ENCODE data around the gene XPOT. TPM values are rescaled to one million over a fixed set of nuclear protein-coding genes. Genes with fewer than 3 reads are reported as not detected.

XPOT gene
- total RNA-seq, 1 experiment from 2014 or later, result 155 TPM

GRCh38 chr12:64385019-64385418, 19.2 kb upstream of the XPOT start:
- no peaks in the 10 kb centered on the region for H3K9me3 ChIP-seq (ENCODE audit: control insufficient read depth, insufficient read depth, low read depth, low read length)
- no TSS peak for BruUV-seq (replicated peaks)
- ATAC-seq, result no peak
- no peaks in the 10 kb centered on the region for H3K27me3 ChIP-seq (ENCODE audit: control insufficient read depth, insufficient read depth, low read length)
- H3K27ac ChIP-seq (ENCODE audit: low read length), result no peak overlapping the region
- no peak overlapping the region for H3K4me3 ChIP-seq (ENCODE audit: low read depth in 2 of 2, low read length in 2 of 2)
- intact Hi-C loops (cut with micrococcal nuclease; ENCODE audit: unreplicated experiment), result no loop called here
- ChIA-PET CTCF (no interaction called here), POLR2A (interaction anchor here (0.5 kb wide), 1 partner anchor 8 kb away, joined by 18 read pairs; no protein-coding TSS in a partner anchor)
- H3K36me3 ChIP-seq (ENCODE audit: control insufficient read depth, insufficient read depth, low read length), result no peaks in the 10 kb centered on the region
- in situ Hi-C loops (cut with HindIII; ENCODE audit: low pct_unique_long_range_greater_than_20kb, low sequenced_read_pairs), result no loop called here
- no peak for DNase-seq (ENCODE audit: low read depth, low spot score)
- peaks cover 3% of the 10 kb centered on the region; the same call in 1 of the 2 replicates for H3K4me1 ChIP-seq (ENCODE audit: control insufficient read depth, insufficient read depth, low read length)
- no peak for TF ChIP-seq CTCF (IDR thresholded peaks at IDR 0.05)
- no peak for TF ChIP-seq SIN3A (IDR thresholded peaks at IDR 0.05; ENCODE audit: borderline replicate concordance, insufficient read depth, low read depth, low read length)
- no peak for TF ChIP-seq TCF7L2 (IDR thresholded peaks at IDR 0.05; ENCODE audit: low read depth, low read length)
- TF ChIP-seq POLR2AphosphoS5 (IDR thresholded peaks at IDR 0.05; ENCODE audit: low read depth, low read length), result no peak
- TF ChIP-seq, protein P1, sequence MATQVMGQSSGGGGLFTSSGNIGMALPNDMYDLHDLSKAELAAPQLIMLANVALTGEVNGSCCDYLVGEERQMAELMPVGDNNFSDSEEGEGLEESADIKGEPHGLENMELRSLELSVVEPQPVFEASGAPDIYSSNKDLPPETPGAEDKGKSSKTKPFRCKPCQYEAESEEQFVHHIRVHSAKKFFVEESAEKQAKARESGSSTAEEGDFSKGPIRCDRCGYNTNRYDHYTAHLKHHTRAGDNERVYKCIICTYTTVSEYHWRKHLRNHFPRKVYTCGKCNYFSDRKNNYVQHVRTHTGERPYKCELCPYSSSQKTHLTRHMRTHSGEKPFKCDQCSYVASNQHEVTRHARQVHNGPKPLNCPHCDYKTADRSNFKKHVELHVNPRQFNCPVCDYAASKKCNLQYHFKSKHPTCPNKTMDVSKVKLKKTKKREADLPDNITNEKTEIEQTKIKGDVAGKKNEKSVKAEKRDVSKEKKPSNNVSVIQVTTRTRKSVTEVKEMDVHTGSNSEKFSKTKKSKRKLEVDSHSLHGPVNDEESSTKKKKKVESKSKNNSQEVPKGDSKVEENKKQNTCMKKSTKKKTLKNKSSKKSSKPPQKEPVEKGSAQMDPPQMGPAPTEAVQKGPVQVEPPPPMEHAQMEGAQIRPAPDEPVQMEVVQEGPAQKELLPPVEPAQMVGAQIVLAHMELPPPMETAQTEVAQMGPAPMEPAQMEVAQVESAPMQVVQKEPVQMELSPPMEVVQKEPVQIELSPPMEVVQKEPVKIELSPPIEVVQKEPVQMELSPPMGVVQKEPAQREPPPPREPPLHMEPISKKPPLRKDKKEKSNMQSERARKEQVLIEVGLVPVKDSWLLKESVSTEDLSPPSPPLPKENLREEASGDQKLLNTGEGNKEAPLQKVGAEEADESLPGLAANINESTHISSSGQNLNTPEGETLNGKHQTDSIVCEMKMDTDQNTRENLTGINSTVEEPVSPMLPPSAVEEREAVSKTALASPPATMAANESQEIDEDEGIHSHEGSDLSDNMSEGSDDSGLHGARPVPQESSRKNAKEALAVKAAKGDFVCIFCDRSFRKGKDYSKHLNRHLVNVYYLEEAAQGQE (IDR thresholded peaks at IDR 0.05; ENCODE audit: insufficient read depth in 1 of 2, low read depth in 2 of 2, low read length in 1 of 2), result no peak

DNA sequence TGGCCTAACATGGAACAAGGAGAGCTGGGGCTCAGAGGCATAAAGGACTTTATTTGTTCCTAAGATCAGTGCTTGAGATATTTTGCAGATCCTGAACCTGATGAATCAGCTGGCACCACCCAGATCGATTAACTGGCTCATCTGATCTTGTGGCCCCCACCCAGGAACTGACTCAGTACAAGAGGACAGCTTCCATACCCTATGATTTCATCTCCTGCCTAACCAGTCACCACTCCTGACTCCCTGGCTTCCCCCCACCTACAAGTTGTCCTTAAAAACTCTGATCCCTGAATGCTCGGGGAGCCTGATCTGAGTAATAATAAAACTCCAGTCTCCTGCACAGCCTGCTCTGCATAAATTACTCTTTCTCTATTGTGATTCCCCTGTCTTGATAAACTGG, 18.7 kb upstream of the XPOT start:
- DNase-seq (ENCODE audit: low read depth, low spot score) (no peak), ATAC-seq (no peak)
- Histone ChIP-seq H3K4me3 (ENCODE audit: low read depth in 2 of 2, low read length in 2 of 2) (no peak overlapping the region), H3K4me1 (ENCODE audit: control insufficient read depth, insufficient read depth, low read length) (peaks cover 3% of the 10 kb centered on the region; the same call in 1 of the 2 replicates), H3K27ac (ENCODE audit: low read length) (no peak overlapping the region), H3K9me3 (ENCODE audit: control insufficient read depth, insufficient read depth, low read depth, low read length) (no peaks in the 10 kb centered on the region), H3K36me3 (ENCODE audit: control insufficient read depth, insufficient read depth, low read length) (no peaks in the 10 kb centered on the region), H3K27me3 (ENCODE audit: control insufficient read depth, insufficient read depth, low read length) (no peaks in the 10 kb centered on the region)
- no TSS peak for BruUV-seq (replicated peaks)
- intact Hi-C loops (cut with micrococcal nuclease; ENCODE audit: unreplicated experiment), result no loop called here
- in situ Hi-C loops (cut with HindIII; ENCODE audit: low pct_unique_long_range_greater_than_20kb, low sequenced_read_pairs), result no loop called here
- CTCF ChIA-PET, result no interaction called here
- POLR2A ChIA-PET, result interaction anchor here (0.6 kb wide), 1 partner anchor 179 kb away, joined by 17 read pairs; no protein-coding TSS in a partner anchor
- TF ChIP-seq, protein P1 (IDR thresholded peaks at IDR 0.05; ENCODE audit: insufficient read depth in 1 of 2, low read depth in 2 of 2, low read length in 1 of 2), result no peak
- TF ChIP-seq SIN3A (IDR thresholded peaks at IDR 0.05; ENCODE audit: borderline replicate concordance, insufficient read depth, low read depth, low read length) (no peak), TCF7L2 (IDR thresholded peaks at IDR 0.05; ENCODE audit: low read depth, low read length) (no peak)
